NCI-H748 treated with DMSO at 0.1 percent for 48 hours (cell line): ENCODE data around the gene SP2.

Experiments used
- DNase-seq: peaks from one replicate; lab custom pipeline; 2025; lab: John Stamatoyannopoulos, UW

The SP2 gene

DNA sequence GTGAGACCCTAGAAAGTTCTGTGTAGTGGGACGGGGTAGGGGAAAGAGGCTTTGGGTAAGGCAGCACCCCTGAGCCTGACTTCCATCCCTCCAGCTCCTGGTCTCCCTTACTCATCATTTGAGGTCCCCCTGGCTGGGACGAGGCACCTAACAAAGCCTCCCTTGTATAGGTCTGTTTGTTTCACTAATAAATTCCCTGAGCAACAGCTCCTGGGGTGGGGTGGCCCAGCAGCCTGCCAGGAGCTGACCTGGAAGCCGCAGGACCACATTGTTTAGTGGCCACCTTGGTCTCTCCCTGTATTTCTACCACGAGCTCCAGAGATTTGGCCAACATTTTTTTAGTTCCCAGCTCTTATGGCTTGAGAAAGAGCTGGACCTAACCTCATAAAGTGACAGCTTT lies 54.4 kb downstream of the SP2 start:
- DNase-seq = no peak

DNA sequence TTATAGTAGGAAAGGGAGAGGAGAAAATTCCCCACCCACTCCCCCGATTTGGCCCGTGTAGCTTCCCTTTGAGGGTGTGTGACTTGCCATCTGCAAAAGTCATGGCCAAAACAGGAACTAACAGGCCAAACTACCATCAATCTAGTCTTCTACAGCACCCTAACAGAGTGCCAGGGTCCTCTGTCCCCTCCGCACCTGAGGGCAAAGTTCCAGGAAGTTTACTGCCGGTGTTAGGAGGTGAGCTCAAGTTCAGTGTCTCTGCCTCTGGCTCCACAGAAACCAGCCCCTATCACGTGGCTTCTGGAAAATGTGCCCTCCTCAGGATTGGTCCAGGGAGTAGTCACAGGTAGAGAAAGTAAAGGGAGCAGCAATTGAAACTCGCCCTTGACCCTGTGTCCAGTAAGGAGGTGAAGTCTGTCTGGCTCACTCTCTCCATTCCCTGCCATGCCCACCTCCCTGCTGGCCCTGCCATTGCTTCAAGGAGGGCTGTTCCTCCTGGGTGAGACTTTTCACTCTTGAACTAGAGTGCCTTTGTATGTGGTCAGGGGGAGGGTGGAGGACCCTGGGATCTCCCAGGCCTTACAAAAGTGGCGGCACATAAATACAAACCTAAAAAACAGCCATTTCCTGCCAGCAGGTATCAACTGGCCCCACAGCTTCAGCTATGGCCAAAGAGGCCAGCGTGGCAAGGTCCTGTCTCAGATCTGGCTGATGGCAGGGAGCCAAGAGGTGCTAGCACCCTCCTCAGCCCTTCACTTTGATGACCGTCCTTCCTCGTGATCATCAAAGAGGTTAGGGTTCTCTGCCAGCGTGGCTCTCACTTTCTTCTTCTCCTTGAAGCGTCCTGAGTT lies 56.4 kb downstream of the SP2 start:
- DNase-seq = no peak

DNA sequence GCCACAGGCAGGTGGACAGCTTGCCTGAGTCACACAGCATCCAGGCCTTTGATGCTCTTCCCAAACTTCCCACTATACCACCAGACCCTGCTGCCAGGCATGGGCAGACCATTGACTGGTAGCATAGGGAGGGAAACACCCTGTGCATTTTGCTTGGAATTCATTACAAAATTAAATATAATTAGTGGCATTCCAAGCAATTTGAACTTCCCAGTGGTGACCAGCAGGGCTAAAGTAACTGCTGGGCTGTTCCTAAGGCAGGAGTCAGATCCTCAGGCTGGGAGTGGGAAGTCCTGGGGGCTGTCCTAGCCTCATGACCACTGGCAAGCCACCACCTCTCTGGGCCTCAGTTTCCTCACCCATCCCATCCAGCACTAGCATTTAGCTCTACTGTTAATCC lies 57.9 kb downstream of the SP2 start:
- DNase-seq = no peak

DNA sequence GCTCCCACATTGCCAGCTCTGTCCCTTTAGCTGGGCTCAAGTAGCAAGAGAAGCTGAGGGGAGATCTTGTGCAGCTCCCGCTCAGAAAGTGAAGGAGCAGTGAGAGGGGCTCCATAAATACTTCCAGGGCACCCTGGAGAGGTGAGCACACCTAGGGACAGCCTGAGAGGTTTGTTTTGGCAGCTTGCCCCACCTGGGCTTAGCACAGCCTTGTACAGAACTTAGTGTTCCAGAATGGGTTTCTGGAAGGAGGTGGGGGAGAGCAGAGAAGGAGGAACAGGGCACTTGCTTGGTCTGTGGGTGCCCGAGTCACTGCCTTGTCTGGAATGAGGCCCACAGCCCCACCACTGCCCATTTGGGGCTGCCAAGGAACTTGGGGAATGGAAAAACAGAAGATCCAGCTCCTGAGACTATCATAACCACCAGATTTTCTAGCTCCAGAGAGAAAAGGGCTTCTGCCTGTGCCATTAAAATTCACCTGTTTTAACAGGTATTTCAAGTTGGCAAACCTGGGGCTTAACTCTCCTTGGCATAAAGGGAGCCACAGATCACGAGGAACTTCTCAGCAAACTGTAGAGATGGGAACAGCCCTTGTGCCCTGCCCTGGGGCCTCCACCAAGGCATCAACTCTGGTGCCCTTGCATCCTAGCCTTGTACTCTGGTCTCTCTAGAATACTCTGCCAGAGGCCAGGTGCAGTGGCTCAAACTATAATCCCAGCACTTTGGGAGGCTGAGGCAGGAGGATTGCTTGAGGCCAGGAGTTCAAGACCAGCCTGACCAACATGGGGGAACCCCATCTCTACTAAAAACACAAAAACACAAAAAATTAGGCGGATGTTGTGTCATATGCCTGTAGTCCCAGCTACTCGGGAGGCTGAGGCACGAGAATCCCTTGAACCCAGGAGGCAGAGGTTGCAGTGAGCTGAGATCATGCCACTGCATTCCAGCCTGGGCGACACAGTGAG lies 59.7 kb downstream of the SP2 start:
- DNase-seq = no peak

DNA sequence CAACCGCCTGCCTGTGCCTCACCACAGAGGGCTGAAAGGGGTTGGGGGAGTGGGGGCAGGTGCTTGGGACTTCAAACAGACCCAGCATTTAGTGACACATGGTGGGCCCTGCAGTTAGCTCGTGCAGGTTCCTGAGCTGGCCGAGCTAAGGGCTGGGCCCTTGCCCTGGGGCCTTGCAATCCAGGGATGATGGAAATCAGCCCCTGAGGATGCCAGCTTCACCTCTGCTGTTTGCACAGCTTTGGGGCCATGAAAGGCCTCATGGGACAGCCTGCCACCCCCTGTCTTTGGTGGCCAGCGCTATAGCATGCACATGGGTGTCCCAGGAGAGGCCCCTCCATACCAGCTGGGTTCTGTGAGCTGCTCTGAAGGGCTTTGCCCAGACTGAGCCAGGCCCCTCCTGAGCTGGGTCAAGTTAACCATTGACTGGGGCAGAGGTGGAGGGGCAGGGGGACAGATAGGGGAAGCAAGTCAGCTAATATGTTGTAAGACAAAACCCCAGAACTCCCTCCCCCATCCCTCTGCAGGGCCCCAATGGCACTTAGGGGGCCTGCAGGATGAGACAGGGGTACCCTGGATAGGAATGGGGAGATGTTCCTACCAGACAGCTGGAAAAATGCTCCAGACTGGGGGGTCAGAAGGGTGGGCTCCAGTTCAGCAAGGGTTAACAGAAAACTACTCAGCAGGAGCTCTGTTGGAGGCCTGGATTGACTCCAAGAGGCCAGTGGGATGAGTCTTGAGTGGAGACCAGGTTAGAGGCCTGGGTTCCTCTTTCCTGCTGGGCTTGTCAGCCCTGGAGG lies 61.0 kb downstream of the SP2 start:
- DNase-seq = no peak

DNA sequence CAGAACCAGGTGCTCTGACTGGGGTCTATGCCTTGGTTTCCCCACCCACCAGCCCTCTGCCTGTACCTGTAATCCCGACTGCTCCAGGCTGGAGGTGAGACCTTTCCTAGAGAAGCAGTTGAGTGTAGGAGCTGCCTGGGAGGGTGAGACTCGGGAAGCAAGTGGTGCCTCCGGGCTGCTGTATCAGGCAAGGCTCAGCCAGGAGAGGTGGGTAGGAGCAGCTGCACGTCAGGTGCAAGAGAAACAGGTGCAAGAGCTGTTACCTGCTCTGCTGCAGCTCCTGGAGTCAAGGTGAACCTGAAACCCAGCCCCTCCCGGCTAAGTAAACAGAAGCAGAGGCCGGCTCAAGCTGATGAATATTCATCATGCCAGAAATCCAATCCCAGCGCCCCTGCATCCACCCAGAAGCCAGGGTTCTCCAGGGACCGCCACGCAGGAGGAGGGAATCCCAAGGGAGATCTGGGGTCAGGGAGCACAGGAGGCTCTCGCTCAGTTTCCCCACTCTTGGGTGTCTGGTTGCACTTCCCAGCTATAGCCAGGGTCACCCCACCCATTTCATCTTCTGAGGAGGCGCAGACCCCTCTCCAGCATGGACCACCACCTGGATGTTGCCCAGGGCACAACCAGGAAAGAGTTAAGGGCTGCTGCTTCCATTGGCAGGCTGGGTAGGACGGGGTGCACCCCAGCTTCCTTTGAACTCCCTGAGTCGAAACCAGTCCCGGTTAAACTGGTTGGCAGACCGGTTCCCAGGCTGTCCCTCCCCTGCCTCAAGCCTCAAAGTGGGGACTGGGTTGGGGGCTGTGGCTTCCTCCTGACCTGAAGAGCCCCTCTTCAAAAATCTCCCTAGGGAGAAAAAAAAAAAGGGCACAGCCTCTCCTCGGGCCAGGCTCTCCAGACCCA lies 61.8 kb downstream of the SP2 start, which contains the start of gene PRR15L:
TSS of gene PRR15L (minus strand) at position 293 of the 900 bp plus-strand sequence. CDS start 4,649 bp downstream, outside the sequence.
- DNase-seq = peak; percentile 83

DNA sequence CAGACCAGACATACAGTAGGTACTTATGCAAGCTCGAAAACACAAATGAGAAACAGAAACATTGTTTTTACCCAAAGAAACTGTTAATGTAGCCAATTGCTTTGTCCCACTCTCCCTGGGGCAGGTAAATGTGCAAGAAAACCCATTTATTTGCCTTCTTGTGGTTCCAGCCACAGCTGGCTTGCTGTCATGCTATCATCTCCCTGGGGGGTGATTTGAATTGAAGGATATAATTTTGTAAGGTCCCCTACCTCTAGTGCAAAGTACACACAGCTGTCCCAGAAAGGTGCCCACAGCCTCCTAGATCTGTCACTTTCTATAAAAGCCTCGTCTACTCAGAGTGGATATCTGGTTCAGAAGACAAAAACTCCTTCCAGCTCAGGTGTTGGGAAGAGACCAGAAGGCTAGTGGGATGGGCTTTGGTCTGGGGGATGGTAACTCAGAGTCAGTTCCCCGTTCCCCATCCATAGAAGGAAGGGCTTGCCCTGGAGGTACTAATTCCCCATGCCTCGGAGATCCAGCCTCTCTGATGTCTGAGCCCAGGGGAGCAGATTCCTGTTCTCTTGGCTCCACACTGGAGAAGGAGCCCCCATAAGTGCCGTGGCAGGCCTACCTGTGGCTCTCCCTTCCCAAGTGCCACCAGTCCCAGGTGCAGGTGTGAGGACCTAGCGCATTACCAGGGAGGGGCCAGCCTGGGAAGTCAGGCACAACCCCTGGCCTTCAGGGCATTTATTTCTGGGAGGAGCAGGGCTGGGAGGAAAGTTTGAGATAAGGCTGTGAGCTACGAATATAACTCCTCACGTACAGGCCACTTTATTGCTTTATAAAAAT lies 64.0 kb downstream of the SP2 start:
- DNase-seq = peak; percentile 77

DNA sequence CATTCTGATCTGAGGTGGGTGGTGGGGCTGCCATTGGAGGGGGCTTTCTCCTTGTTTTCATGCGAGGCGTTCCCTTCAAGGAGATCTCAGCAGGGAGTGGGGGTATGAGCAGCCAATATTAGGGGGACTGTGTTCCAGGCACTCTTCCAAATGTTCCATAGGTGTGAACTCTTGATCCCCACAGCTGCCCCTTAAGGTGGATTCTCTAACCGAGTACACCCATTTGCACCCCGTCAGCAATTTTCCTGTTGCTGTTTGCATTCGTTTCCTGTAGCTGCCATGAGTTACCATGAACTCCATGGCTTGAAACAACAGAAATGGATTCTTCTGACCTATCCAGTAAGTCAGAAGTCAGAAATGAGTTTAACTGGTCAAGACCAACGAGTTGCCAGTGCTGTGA lies 65.4 kb downstream of the SP2 start:
- no peak for DNase-seq

DNA sequence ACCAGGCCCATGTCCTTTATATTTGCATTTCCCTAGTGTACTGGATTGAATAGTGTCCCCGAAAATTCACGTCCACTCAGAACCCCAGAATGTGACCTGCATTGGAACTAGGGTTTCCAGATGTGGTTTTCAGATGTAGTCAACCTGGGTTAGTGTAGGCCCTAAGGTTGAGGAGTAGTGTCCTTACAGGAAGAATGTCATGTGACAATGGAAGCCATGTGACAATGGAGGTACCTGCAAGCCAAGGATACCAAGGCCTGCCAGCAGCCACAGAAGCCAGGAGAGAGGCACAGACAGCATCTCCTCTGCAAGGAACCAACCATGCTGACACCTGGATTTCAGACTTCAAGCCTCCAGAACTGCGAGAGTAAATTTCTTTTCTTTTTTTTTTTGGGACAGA lies 66.9 kb downstream of the SP2 start:
- no peak for DNase-seq

DNA sequence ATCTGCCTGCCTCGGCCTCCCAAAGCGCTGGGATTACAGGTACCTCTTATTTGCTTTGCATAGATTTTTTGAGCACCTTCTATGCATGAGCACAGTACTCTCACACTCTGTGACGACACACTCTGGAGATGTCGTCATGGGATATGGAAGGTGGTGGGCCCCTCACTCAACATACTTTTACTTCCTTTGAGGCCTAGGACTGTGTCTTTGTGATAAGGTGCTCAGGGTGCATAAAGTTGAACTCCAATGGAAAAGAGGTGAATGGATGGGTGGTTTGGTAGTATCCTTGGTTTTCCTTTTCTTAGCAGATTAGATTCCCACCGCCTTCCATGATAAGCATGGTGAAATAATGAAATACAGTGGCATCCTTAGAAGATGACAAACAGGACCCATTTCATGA lies 68.8 kb downstream of the SP2 start:
- DNase-seq = no peak

DNA sequence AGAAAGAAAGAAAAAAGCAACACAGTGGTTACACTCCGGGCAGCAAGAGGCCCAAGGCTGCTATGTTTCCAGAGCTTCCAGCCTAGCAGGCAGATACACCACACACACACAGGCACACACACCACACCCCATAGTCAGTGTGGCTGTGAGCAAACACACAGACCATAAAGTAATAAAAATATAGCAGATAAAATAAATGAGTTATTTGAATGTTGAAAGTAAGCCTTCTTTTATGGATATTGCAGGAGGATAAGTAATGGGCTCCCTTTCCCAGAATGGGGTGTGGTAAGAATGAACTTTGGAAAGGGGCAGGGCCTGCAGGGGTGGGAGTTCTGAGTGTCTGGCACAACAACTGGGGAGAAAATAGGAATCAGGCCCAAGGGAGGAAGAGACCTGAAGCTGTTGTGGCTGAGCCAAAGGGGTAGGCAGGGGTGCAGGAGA lies 70.1 kb downstream of the SP2 start:
- no peak for DNase-seq

DNA sequence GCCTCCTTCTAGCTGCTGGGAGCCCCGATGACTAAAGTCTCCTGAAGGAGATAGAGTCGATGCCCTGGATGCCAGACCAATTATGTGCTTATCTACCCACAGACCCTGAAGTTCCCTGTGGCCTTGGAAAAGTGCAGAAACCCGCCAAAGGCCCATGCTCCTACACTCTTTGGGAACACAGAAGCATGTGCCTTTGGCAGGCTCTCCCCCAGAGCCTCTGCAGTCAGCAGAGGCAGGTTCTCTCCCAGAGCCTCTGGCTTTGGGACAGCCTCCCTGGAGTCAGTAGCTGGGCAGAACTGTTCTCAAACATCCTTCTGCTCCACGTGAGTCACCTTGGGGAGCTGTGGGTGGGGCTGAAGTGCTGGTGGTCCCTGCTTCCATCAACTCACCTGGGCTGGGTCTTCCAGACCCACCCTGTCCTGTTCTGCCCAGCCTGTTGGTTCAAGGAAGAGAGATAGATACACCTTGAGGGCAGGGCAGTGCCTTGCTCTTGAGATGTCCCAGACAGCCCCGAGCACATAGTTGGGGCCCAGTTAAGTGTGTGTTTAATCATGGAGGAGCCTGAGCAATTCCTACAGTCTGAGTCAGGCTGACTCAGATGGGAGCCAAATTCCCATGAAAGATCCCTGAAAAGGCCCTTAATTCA lies 71.7 kb downstream of the SP2 start:
- DNase-seq = no peak

DNA sequence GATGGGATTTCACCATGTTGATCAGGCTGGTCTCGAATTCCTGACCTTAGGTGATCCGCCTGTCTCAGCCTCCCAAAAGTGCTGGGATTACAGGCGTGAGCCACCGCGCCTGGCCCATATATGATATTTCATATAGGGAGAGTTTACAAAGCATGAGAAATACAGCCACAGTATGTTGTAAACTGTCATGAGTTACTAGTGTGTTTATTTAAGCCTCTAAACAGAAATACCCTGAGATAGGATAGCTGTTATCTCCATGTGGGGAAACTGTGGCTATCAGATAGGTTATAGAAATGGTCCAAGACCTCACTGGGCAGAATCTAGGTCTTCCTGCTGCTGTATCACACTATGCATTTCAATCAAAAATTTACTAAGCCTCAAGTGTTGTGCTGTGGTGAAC lies 72.8 kb downstream of the SP2 start:
- no peak for DNase-seq

DNA sequence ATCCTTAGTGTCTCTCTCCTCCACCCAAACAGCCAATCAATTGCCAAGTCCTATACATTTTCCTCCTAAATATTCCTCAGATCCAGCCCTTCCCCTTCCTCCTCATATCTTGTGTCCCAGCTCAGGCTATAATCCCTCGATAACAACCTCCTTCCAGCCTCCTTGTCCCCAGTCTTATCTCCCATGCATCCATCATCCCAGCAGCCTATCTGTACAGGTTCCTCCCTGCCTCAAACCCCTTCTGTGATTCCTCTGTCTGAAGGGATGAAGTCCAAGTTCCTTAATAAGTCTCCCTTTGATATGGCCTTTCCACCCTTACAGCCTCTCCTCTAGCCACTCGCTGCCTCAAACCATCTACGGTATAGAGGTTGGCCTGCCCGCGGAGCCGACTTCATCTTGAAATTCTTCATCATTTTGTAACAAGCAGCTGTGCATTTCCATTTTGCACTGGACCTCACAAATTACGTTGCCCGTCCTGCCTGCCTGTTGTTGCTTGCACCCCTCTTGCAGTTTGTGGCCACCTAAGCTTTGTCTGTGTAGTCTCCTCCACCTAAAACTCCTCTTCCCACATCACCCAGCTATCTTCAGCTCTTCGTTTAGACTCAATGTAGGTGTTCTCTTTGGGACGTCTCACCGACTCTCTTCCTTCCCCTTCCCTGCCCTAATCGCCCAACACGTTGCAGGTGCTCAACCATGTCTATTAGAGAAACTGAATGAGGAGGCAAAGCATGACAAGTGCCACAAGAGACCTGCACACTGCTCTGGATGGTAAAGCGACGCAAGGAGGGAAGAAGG lies 74.1 kb downstream of the SP2 start:
- DNase-seq = no peak

DNA sequence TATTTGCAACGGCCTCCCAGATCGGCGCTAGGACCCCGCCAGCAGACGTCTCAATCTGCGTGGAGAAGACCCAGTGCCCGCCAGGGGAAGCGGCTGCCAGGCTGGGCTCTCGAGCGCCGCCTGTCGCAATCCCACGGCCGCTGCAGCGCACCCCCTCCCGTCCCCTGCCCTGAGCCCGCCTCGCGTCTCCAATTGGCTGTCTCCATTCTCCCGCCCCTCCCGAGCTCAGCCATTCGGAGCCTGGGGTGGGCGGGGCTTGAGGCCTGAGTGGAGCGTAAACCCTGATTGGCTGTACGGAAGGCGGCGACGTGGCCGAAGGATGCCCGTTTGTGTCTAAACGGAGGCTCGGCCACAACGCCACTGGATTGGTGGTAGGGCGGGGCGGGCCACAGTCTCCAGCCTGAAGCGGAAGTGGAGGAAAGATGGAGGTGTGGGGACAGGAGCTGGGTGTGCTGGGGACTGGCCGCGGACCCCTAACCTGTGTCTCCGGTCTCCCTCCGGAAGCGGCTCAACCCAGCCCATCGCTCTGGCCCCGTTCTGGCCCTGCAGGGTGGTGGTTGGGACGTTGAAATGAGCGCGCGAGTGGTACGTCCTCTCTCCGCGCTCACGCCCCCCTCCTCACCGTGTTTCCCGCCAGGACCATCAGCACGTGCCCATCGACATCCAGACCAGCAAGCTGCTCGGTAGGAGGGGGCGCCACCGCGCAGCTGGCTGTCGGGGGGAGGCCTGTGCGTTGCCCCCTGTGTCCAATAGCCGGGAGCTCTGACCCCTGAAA lies 74.9 kb downstream of the SP2 start, which contains the start of gene CDK5RAP3:
TSS of gene CDK5RAP3 (plus strand) at position 389 of the 775 bp plus-strand sequence. CDS start at position 423, 34 bp downstream.
- peak; percentile 98 for DNase-seq

DNA sequence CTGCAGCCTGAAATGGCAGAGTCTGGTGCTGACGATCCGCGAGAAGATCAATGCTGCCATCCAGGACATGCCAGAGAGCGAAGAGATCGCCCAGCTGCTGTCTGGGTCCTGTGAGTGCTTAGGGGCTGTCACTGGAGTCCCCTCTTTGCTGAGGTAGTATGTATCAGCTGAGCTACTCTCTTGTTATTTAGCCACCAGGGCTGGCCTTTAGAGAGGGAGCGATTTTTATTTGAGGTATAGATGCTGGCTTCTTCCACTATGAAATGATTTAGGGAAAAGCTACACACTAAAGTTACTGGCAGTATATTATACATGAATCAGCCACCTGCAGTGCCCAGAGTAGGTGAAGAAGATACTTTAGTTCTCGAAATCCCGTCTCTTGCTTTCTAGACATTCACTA lies 77.5 kb downstream of the SP2 start:
- DNase-seq = no peak

DNA sequence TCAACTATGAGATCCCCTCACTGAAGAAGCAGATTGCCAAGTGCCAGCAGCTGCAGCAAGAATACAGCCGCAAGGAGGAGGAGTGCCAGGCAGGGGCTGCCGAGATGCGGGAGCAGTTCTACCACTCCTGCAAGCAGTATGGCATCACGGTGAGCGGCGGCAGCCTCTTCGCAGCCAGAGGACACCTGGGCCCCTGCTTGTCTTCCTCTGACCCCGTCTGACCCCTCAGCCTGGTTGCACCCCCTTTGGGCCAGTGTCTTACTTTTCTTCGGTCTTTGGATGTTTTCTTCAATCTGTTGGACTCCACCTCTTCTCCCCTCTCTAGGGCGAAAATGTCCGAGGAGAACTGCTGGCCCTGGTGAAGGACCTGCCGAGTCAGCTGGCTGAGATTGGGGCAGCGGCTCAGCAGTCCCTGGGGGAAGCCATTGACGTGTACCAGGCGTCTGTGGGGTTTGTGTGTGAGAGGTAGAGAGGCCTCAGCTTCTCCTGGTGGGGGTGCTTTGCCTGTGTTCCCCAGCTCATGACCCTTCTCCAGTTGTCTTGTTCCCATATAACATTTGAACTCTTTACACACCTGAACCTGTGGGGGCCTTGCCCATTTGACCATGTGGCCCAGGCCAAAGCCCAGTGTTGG lies 79.3 kb downstream of the SP2 start:
- no peak for DNase-seq
